Lung (tissue), 12 donors: ENCODE results near the gene CERK. TPM values are rescaled to one million over a fixed set of nuclear protein-coding genes. Genes with fewer than 3 reads are reported as not detected.

Experiments
- ATAC-seq: fragments of 200-7000 bp; cut with Tn5 transposase; one replicate; pipeline ENCODE4 v1.9.1; 2020; ENCODE audit warnings: moderate number of reproducible peaks; ENCODE audit not compliant: insufficient read depth, low FRiP score
- DNase-seq, 3 donors: peaks; one replicate each; pipeline ENCODE4 v3.0.0-alpha.2; 2013 to 2017
- H3K27ac ChIP-seq, 2 donors: one replicate each; pipeline ENCODE4 v1.5.1; 2013; ENCODE audit warnings: mild to moderate bottlenecking in 2 of 2, moderate library complexity in 2 of 2, control low read depth in 1 of 2, inconsistent platforms in 1 of 2, low read depth in 1 of 2, low read length in 1 of 2
- H3K27me3 ChIP-seq, 3 donors: one replicate each; pipeline ENCODE4 v1.5.1; 2013; ENCODE audit warnings: low read length in 2 of 3; ENCODE audit not compliant: control insufficient read depth in 3 of 3, insufficient read depth in 3 of 3
- H3K36me3 ChIP-seq, 4 donors: one replicate each; pipeline ENCODE4 v1.5.1; 2013; ENCODE audit warnings: low read length in 4 of 4, mild to moderate bottlenecking in 1 of 4, moderate library complexity in 1 of 4; ENCODE audit not compliant: control insufficient read depth in 4 of 4, insufficient read depth in 4 of 4
- H3K4me1 ChIP-seq, 5 donors: one replicate each; pipeline ENCODE4 v1.5.1; 2013; ENCODE audit warnings: low read length in 5 of 5, mild to moderate bottlenecking in 2 of 5, moderate library complexity in 1 of 5; ENCODE audit not compliant: control insufficient read depth in 5 of 5, insufficient read depth in 5 of 5
- H3K4me3 ChIP-seq: one replicate; pipeline ENCODE4 v1.5.1; 2013; ENCODE audit warnings: mild to moderate bottlenecking, control low read depth, moderate library complexity
- H3K9ac ChIP-seq, 2 donors: one replicate each; pipeline ENCODE4 v1.5.1; 2013; ENCODE audit warnings: low read length in 2 of 2, control low read depth in 1 of 2; ENCODE audit not compliant: insufficient read depth in 1 of 2
- H3K9me3 ChIP-seq, 4 donors: one replicate each; pipeline ENCODE4 v1.5.1; 2013; ENCODE audit warnings: low read length in 3 of 4, mild to moderate bottlenecking in 1 of 4, moderate library complexity in 1 of 4; ENCODE audit not compliant: control insufficient read depth in 4 of 4, insufficient read depth in 3 of 4
- CTCF ChIP-seq: IDR thresholded peaks from 2 replicates; pipeline ENCODE4 v1.5.1; 2012; ENCODE audit warnings: mild to moderate bottlenecking; ENCODE audit errors: control extremely low read depth, extremely low read depth
- WGBS, 2 donors: extraction: QIAGEN DNeasy Blood & Tissue Kit; methylation state at CpG; one replicate each; pipeline ENCODE4 v1.1.7; 2013; 5-methylcytosine and 5-hydroxymethylcytosine counted together
- polyA plus RNA-seq, 2 donors: library from polyadenylated mRNA; stranded (reverse); fragments of 200-250 nt; gene quantifications; one replicate each; pipeline ENCODE4 v1.2.1, GENCODE V29; 2013
- total RNA-seq, 2 donors: library from RNA; depleted of rRNA in 1 of 2; stranded (reverse); fragments of >200 nt in 1 of 2; gene quantifications; one replicate each; pipeline ENCODE4 v1.2.1, GENCODE V29; 2014 to 2021
- donor health status: control.
- donor health status: control.
- donor health status: Bipolar disorder and iron deficiency.
- donor health status: healthy.
- donor health status: DM: yes; HTN: yes; CAD: no.

Gene CERK
- total and polyA plus RNA-seq, 4 donors: 12.1 to 36.2 (median 31.7) TPM

- Histone ChIP-seq H3K36me3 (no peaks in the 10 kb centered on the region), H3K9ac (no peak overlapping the region), H3K4me1 (peaks cover 7 to 49% (median 32%) of the 10 kb centered on the region in 5 donors), H3K27me3 (no peaks in the 10 kb centered on the region), H3K9me3 (no peaks in the 10 kb centered on the region), H3K4me3 (no peak overlapping the region), H3K27ac (peak overlapping the region; percentile 92 to 99)
- ATAC-seq: no peak
- no peak for DNase-seq
- TF ChIP-seq CTCF: no peak
- WGBS, 2 donors: 97% methylated on average over 6 of the region's 6 CpGs
Measured at GRCh38 chr22:46752988-46753310, 14.9 kb upstream of the CERK start.

- Histone ChIP-seq H3K9ac (no peak overlapping the region), H3K27me3 (no peaks in the 10 kb centered on the region), H3K4me3 (no peak overlapping the region), H3K36me3 (no peaks in the 10 kb centered on the region), H3K9me3 (no peaks in the 10 kb centered on the region), H3K27ac (no peak overlapping the region), H3K4me1 (peaks cover 7 to 49% (median 32%) of the 10 kb centered on the region in 5 donors)
- 88 to 94% methylated on average over 11 of the region's 11 CpGs for WGBS, 2 donors
- no peak for DNase-seq
- ATAC-seq: no peak
- no peak for TF ChIP-seq CTCF
Measured at GRCh38 chr22:46752286-46752987, 14.4 kb upstream of the CERK start.

- Histone ChIP-seq H3K36me3 (no peaks in the 10 kb centered on the region), H3K27me3 (no peaks in the 10 kb centered on the region), H3K27ac (peak overlapping the region; percentile 9 to 35), H3K9me3 (no peaks in the 10 kb centered on the region), H3K4me1 (peaks cover 7 to 49% (median 32%) of the 10 kb centered on the region in 5 donors), H3K4me3 (no peak overlapping the region), H3K9ac (no peak overlapping the region)
- TF ChIP-seq CTCF: no peak
- DNase-seq (no peak), ATAC-seq (no peak)
- 42 to 49% methylated on average over 12 of the region's 12 CpGs for WGBS, 2 donors
Measured at GRCh38 chr22:46750863-46751443, 12.9 kb upstream of the CERK start.

- Histone ChIP-seq H3K4me3 (no peak overlapping the region), H3K9me3 (no peaks in the 10 kb centered on the region), H3K4me1 (peaks cover 7 to 49% (median 32%) of the 10 kb centered on the region in 5 donors), H3K36me3 (no peaks in the 10 kb centered on the region), H3K27me3 (no peaks in the 10 kb centered on the region), H3K27ac (peak overlapping the region; percentile 9 to 35), H3K9ac (no peak overlapping the region)
- TF ChIP-seq CTCF: no peak
- no peak for ATAC-seq
- DNase-seq: no peak
- 74 to 86% methylated on average over 5 of the region's 5 CpGs for WGBS, 2 donors
Measured at GRCh38 chr22:46750530-46750800, 12.4 kb upstream of the CERK start.
